Measurements from ENCODE around the gene CHST7.
A peak's percentile ranks its signal among the peaks of the same experiment; 100 is the strongest.

Gene CHST7

GRCh38 chrX:46561824-46562657 is 11.5 kb upstream of the CHST7 start:
- TF ChIP-seq CTCF (IDR thresholded peaks at IDR 0.05; ENCODE audit: control insufficient read depth, extremely low read depth, insufficient read depth), result no peak
- no peak overlapping the region for H3K4me3 ChIP-seq (ENCODE audit: low read depth, low read length)
- no peak for DNase-seq (ENCODE audit: low read depth)

GRCh38 chrX:46567388-46567787 is 6.2 kb upstream of the CHST7 start:
- no peak for TF ChIP-seq CTCF (IDR thresholded peaks at IDR 0.05; ENCODE audit: control insufficient read depth, extremely low read depth, insufficient read depth)
- peak; percentile 78 for DNase-seq (ENCODE audit: low read depth)

DNA sequence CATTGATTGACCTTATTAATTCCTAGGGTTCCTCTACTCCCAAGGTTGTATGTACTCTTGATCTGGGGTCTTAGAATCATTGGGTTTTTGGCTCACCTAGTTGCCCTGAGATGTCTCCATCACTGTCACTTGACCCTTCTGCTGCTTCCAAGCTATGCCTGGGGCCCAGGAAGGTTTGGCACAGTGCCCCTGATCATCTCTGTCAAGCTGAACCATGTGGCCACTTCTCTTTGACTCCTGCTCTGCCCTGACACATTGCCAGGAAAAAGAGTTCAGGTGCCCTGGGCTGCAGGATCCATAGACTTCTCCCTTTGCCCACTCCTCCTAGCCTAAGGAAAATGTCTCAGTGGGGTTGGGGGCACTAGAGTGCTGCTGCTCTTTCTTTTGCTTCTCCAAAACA is 3.9 kb upstream of the CHST7 start:
- H3K4me3 ChIP-seq (ENCODE audit: low read depth, low read length), result no peak overlapping the region
- DNase-seq (ENCODE audit: low read depth), result no peak
- TF ChIP-seq CTCF (IDR thresholded peaks at IDR 0.05; ENCODE audit: control insufficient read depth, extremely low read depth, insufficient read depth), result no peak

More at GRCh38 chrX:46567388-46567787, 6.2 kb upstream of the CHST7 start:
- H3K4me3 ChIP-seq (ENCODE audit: low read depth, low read length), result no peak overlapping the region

GRCh38 chrX:46571423-46572339 is 1.9 kb upstream of the CHST7 start:
- H3K4me3 ChIP-seq (ENCODE audit: low read depth, low read length), result no peak overlapping the region
- TF ChIP-seq CTCF (IDR thresholded peaks at IDR 0.05; ENCODE audit: control insufficient read depth, extremely low read depth, insufficient read depth), result no peak
- no peak for DNase-seq (ENCODE audit: low read depth)

- no peak for TF ChIP-seq CTCF (IDR thresholded peaks at IDR 0.05; ENCODE audit: control insufficient read depth, extremely low read depth, insufficient read depth)
- DNase-seq (ENCODE audit: low read depth), result no peak
- H3K4me3 ChIP-seq (ENCODE audit: low read depth, low read length), result no peak overlapping the region
Measured at GRCh38 chrX:46572340-46572936, 1.1 kb upstream of the CHST7 start.

DNA sequence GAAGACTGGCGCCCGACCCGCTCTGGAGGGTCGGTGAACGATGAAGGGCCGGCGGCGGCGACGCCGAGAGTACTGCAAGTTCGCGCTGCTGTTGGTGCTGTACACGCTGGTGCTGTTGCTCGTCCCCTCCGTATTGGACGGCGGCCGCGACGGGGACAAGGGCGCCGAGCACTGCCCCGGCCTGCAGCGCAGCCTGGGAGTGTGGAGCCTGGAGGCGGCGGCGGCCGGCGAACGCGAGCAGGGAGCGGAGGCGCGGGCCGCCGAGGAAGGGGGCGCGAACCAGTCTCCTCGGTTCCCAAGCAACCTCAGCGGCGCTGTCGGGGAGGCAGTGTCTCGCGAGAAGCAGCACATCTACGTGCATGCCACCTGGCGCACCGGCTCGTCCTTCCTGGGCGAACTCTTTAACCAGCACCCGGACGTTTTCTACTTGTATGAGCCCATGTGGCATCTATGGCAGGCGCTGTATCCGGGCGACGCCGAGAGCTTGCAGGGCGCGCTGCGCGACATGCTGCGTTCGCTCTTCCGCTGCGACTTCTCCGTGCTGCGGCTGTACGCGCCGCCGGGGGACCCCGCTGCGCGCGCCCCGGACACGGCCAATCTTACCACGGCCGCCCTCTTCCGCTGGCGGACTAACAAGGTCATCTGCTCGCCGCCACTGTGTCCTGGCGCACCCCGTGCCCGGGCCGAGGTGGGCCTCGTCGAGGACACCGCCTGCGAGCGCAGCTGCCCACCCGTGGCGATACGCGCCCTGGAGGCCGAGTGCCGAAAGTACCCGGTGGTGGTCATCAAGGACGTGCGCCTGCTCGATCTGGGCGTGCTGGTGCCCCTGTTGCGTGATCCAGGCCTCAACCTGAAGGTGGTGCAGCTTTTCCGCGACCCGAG is 568 bp downstream of the CHST7 start:
- no peak for TF ChIP-seq CTCF (IDR thresholded peaks at IDR 0.05; ENCODE audit: control insufficient read depth, extremely low read depth, insufficient read depth)
- no peak overlapping the region for H3K4me3 ChIP-seq (ENCODE audit: low read depth, low read length)
- DNase-seq (ENCODE audit: low read depth), result no peak
